GM18505 (cell line): ENCODE results near the gene SLC2A13.
"Not testable (repeated sequence)": the region's sequence is repeated elsewhere in the genome, so short reads cannot be mapped to it uniquely, and the experiment has no call there.

Experiments
- ATAC-seq: cut with Tn5 transposase; IDR thresholded peaks from one replicate; pipeline ENCODE4 v1.9.1; 2021; ENCODE audit not compliant: unreplicated experiment
- POLR2A ChIP-seq: IDR thresholded peaks from 4 replicates; pipeline ENCODE4 v1.6.1; 2011; ENCODE audit warnings: borderline replicate concordance; ENCODE audit not compliant: insufficient read depth, insufficient read length; ENCODE audit errors: extremely low read depth

SLC2A13 gene

DNA sequence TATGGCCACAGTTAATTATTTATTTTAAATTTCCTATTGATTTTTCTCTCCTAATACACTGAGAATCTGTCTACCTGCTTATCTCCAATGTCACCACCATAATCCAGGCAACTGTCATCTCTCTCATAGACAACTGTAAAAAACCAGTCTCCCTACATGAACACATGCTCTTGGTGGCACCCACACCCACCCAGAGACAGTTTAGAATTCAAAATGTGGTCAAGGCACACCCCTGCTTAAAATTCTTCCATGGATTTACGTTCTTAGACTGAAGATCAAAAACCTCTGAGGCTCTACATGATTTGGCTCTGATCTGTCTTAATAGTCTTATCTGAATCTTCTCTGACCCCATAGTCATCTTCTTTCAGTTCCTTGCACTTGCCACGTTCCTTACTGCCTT is 245.2 kb downstream of the SLC2A13 start:
- no peak for TF ChIP-seq POLR2A

DNA sequence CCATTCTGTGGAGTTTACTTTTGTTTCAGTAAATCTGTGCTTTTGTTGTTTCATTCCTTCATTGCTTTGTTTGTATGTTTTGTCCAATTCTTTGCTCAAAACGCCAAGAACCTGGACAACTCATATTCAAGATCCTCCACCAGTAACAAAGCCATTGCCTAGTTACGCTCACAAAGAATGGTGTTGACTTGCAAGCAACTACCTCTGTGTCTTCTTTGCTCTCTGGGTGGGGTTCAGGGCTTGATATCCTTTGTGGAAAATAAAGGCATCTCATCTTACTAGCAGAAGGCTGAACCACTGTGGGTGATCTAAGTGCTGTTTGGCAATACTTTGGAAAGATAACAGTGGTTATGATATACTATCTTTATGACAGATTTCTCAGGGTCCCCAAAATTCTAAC is 252.9 kb downstream of the SLC2A13 start:
- no peak for TF ChIP-seq POLR2A
- ATAC-seq: no peak

More for the DNA sequence above, 245.2 kb downstream of the SLC2A13 start:
- no peak for ATAC-seq

DNA sequence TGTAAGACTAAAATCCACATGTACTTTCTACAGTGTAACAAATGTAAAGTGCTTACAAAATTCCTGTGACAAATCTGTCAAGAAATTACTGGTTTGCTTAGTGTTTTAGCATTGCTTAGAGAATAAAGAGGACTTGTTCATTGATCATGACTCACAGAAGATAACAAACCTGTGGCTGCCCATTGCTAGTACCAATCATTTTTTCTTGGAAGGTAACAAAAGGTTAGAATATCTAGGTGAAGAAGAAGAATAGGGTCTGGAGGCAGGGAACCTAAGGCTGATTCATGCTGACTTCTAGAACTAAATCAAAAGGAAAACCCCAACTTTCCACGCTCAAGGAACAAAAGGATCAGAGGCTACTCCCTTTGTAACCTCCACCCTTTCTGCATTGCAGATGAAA is 253.5 kb downstream of the SLC2A13 start:
- ATAC-seq: no peak
- TF ChIP-seq POLR2A: no peak

DNA sequence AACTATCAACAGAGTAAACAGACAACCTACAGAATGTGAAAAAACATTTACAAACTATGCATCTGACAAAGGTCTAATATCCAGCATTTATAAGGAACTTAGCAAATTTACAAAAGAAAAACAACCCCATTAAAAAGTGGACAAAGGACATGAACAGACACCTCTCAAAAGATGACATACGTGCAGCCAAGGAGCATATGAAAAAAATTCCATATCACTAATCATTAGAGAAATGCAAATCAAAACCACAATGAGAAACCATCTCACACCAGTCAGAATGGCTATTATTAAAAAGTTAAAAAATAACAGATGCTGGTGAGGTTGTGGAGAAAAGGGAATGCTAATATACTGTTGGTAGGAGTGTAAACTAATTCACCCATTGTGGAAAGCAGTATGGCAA is 257.7 kb downstream of the SLC2A13 start:
- not testable (repeated sequence) for ATAC-seq

DNA sequence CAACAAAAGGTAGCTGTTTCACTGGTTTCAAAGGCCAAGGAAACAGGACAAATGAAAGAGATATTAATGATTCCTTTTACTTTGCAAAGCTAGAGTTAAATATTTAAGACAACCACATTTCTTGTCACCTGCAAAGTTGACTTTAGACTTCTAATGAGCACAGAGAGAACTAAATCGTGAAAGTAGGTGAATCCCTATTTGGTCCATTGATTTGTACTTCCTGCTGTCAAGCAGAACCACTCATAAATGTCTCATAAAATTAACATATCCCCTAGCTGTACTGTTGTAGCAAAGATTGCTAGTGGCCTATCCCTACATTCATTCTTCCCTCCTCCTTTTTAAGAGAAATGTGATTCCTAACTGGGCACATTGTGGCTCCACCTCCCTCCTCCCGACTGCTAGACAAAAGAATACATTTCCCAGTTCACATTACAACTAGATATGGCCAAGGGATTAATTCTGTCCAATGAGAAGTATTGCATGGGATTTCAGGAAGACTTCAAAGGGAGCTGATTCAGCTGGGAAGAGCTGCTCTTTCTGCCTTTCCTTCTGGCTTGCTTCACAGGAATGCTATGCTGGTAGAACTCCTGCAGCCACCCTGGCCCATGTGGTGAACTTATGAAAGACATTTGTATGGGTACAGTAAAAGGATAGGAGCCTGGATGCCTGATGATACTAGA is 258.8 kb downstream of the SLC2A13 start:
- no peak for ATAC-seq
- no peak for TF ChIP-seq POLR2A

DNA sequence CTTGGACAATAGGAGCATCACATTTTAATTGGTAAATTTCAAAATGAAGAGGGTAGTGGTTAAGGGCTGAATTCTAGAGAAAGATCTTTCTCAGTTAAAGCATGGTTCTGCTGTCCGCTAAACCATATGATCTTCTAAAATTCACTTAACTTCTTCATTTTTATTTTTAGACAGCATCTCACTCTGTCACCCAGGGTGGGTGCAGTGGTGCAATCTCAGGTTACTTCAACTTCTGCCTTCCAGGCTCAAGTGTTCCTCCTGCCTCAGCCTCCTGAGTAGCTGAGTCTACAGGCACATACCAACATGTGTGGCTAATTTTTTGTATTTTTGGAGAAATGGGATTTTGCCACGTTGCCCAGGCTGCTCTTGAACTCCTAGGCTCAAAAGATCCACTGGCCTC is 259.6 kb downstream of the SLC2A13 start:
- no peak for ATAC-seq
- TF ChIP-seq POLR2A: no peak

DNA sequence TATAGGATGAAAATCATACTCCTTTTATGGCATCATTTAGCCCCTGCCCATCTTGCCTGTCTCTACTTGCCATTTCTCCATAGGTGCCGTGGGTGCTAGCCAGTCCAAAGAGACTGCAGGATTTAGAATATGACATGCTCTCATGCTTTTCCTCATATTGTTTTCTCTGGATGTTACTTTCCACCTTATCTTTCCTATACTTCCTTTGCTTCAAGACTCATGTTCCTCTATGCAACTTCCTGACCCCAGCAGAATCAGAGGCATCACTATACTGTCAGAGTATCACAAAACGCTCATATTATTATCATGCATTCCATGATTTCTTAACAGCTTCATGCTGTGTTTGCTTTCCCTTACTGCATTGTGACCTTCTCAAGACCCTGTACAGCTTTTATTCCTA is 265.5 kb downstream of the SLC2A13 start:
- no peak for ATAC-seq
- TF ChIP-seq POLR2A: no peak

DNA sequence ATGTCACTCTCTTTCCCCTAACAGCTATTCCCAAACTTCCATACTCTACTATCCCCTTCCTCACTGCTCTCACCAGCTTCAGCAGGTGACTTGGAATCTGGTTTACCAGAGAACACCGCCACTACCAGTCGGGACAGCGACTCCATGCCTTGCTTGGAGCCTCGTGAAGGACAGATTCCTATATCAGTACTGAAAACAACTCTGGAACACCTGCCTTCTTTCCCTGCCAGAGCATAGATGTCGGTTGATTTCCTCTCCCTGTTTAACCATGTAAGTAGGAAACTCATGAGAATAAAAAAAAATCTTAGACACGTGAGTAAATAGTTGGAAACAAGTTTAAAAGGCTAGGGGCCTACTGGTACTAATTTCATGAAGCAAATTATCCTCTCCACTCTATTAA is 266.8 kb downstream of the SLC2A13 start:
- no peak for ATAC-seq
- no peak for TF ChIP-seq POLR2A

DNA sequence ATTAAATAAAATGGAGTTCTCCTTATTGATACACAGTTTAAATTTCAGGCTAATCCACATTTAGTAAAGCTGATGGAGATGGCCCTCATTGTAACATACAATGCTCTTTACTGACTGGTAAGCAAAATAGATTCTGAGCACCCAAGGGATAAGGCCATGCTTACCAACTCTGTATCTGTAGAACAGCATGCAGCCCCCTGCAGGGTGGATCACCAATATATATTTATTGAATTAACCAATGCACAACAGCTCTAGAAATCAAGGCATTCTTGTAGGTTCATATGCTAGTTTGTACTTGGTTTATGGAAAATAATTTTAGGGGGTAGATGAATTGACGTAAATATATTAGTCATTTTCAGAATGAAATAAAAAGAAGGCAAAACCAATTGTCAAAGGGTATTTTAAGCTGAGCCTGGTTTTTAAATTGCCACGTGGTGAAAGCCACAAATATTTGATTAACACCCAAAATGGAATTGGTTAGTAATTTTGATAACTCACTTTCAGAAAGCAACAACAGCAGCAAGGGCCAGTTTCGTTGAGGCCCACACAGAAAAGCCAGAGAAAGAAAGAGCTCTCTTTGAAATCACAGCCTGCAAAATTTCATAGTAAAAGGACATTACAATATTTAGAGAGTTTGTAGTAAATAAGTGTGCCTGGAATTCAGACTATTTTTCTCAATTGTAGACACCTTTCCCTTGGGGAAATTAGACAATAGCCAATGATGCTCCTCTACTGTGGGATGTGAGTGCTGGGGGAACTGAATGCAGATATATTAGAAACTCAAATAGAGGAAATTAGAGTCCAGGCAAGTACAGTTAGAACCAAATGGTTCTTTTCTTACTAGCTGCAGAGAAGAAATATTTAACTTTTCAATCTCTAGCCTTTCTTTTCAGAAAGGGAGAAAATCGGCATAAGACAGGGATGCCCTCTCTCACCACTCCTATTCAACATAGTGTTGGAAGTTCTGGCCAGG is 270.1 kb downstream of the SLC2A13 start:
- no peak for TF ChIP-seq POLR2A
- ATAC-seq: no peak

DNA sequence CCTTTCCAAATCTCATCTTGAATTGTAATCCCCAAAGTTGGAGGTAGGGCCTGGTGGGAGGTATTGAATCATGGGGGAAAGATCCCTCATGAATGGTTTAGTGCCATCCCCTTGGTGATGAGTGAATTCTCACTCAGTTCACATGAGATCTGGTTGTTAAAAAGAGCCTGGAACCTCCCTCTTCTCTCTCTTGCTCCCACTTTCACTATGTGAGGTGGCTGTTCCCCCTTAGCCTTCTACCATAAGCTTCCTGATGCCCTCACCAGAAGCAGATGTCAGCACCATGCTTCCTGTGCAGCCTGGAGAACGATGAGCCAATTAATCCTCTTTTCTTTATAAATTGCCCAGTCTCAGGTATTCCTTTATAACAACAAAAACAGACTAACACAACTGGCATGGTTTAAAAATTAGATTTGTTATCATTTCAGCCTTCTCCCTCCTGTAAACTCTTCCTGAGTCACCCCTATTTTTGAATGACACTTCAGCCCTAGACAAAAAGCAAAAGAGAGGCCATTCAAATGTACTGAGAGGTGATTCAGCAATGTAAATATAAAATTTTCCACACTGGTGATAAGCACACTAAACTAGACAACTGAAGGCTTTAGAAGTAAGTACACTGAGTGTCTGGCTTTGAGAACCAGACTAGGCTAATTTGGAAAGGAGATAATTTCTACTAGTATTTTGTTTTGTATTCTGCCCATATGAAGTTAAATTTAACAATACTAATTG is 274.1 kb downstream of the SLC2A13 start:
- no peak for TF ChIP-seq POLR2A
- ATAC-seq: no peak

DNA sequence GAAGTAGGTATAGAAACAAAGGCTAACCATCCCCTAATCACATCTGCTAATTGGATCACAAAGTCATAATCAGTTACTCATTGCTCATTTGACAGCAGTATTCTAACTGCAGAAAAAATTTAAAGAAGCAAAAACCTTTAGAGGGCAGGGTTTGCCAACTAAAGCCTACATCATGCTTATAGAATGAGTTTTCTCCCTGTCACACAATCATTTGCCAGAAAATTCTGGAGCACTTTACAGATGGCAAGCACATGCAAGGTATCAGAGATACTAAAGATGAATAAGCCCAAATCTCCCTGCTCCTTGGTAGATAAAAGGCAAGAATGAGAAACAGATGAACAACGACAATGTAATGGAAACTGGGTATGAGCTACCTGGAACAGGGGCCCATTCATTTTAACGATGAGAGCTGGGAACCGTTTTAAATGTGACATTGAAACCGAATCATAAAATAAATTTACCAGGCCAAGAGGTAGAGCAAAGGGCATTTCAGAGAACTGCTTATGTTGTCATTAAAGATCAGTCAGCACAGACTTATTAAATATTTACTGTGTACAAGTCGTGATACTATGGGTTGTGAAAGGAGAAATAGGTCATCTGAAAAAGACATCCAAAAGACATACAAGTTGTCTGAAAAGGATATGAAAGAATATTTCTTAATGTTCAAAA is 274.9 kb downstream of the SLC2A13 start:
- TF ChIP-seq POLR2A: no peak
- no peak for ATAC-seq

DNA sequence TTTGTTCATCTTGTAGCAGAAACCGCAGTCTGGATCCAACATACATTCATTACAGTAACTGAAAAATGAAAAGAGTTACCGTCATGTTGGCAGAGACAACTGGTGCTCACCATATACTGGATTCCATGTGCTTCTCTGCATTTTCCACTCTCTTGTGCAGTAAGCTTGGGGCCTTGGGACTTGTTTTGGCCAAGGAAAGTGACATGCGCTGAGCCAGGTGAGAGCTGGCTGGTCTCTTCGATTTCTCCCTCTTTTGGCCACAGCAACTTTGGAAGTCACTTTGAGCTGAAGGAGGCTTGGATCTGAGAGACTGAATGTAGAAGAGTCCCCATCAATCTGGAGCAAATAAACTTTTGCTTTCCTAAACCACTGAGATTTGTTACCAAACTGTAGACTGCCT is 275.7 kb downstream of the SLC2A13 start:
- no peak for ATAC-seq
- TF ChIP-seq POLR2A: no peak

DNA sequence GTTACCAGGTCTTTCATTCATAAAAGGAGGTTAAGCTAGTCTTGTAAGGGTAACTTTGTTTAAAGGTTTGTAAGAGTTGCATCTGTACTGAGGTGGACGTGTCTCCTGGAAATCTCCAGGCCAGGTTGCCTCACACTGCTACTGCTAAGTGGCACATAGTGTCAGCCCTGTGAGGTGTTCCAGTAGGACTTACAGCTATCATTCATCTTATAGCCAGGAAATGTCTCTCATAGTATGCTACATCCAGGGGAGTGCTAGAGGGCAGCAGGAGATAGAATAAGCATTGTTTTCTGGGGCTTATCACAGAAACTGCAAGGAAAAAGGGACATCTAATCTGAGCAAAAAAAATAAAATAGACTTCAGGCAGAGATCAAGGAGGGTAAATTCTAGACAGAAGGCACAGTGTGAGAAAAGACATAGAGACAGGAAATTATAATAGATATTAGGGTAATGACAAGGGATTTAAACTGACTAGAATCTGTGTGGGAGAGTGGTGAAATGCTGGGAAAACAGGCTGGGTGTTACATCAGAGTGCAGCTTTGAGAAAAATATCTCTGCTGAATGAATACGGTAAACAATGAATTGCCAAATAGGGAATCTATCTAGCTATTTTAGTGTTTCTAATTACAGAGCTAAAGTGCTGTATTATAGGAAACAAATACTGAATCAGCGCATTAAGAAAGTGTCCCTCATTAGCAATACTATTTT is 281.2 kb downstream of the SLC2A13 start:
- no peak for ATAC-seq

DNA sequence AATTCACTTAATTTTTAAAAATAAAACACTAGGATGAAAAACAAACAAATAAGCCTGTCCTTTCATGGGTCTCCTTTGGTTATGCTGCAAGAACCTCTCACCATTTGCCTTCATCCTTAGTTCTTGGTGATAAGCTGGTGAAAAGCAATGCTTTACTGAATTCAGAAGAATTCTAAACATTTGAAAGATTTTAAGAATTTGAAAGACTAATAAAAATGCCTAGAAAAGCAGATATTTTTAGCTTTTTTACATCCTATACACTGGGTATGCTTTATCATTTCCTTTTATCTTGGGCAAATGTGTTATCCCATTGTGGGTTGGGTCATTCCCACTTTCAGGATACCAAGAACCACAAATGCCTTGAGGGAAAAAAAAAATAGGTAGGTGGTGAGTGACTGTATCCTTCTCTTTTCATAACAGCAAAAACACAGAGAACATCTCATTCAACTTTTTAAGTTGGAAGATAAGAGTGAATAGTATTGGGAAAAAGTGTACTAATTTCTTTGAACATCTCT is 289.2 kb downstream of the SLC2A13 start:
- no peak for TF ChIP-seq POLR2A
- no peak for ATAC-seq

More for the DNA sequence above, 281.2 kb downstream of the SLC2A13 start:
- no peak for TF ChIP-seq POLR2A
